ENCODE results near the gene DNAH2.

DNAH2 gene

GRCh38 chr17:7701681-7702080 lies 15.9 kb upstream of the DNAH2 start (continued):
- TF ChIP-seq ZNF148 (tag by site-specific recombination; IDR thresholded peaks at IDR 0.05; ENCODE audit: borderline replicate concordance) = no peak

GRCh38 chr17:7702776-7703175 lies 14.8 kb upstream of the DNAH2 start:
- Histone ChIP-seq H3K4me1 (ENCODE audit: control insufficient read depth, insufficient read depth, low read length) (peaks cover 14% of the 10 kb centered on the region; the same call in 1 of the 2 replicates), H3K9me3 (ENCODE audit: control insufficient read depth, insufficient read depth, low read depth, low read length) (no peaks in the 10 kb centered on the region), H3K36me3 (ENCODE audit: control insufficient read depth in 2 of 2, insufficient read depth in 1 of 2, low read length in 2 of 2) (peaks cover 5 to 40% of the 10 kb centered on the region in 2 experiments; a peak in 2 of 3 replicates), H3K27ac (ENCODE audit: extremely low read depth, low read depth, low read length) (no peak overlapping the region), H3K4me3 (ENCODE audit: low read depth, low read length) (no peak overlapping the region)
- ChIA-PET CTCF (interaction anchor here (0.7 to 7.3 kb wide), 5 partner anchors 14 to 106 kb away, joined by 3 to 49 read pairs (median 4); partner anchors contain the start of genes DNAH2, TP53 and WRAP53), POLR2A (interaction anchor here (0.6 to 7.9 kb wide), 6 partner anchors 14 to 229 kb away, joined by 3 to 111 read pairs (median 5); partner anchors contain the start of genes CNTROB, DNAH2, MPDU1 and TP53)
- TF ChIP-seq ZNF529 (tag by site-specific recombination; IDR thresholded peaks at IDR 0.05; ENCODE audit: insufficient replicate concordance) = no peak
- TF ChIP-seq ZBTB26 (tag by site-specific recombination; optimal IDR thresholded peaks at IDR 0.05) = no peak
- no peak for TF ChIP-seq ZNF639 (tag by site-specific recombination; IDR thresholded peaks at IDR 0.05)
- TF ChIP-seq ZNF132 (tag by site-specific recombination; IDR thresholded peaks at IDR 0.05; ENCODE audit: borderline replicate concordance) = no peak
- TF ChIP-seq ZNF704 (tag by site-specific recombination; IDR thresholded peaks at IDR 0.05) = no peak
- TF ChIP-seq SCRT1 (tag by site-specific recombination; IDR thresholded peaks at IDR 0.05; ENCODE audit: borderline replicate concordance) = no peak
- TF ChIP-seq KLF7 (tag by site-specific recombination; IDR thresholded peaks at IDR 0.05; ENCODE audit: borderline replicate concordance) = no peak

- no peak overlapping the region for H3K27ac ChIP-seq (ENCODE audit: extremely low read depth, low read depth, low read length)
- CTCF ChIA-PET = interaction anchor here (0.7 to 7.3 kb wide), 6 partner anchors 13 to 122 kb away, joined by 3 to 49 read pairs (median 4); partner anchors contain the start of genes DNAH2, TP53 and WRAP53
- TF ChIP-seq ZIC2 (tag by site-specific recombination; IDR thresholded peaks at IDR 0.05) = peak; percentile 17; the same call in 1 of the 2 replicates
- no peak for TF ChIP-seq YY1 (tag by site-specific recombination; IDR thresholded peaks at IDR 0.05)
- TF ChIP-seq ZNF350 (tag by site-specific recombination; IDR thresholded peaks at IDR 0.05) = no peak
- peak; percentile 25; the same call in 1 of the 2 replicates for TF ChIP-seq ZNF341 (tag by site-specific recombination; IDR thresholded peaks at IDR 0.05; ENCODE audit: low read depth)
- no peak for TF ChIP-seq ZNF548 (tag by site-specific recombination; IDR thresholded peaks at IDR 0.05)
- peak; percentile 38; the same call in 1 of the 2 replicates for TF ChIP-seq SP3 (tag by site-specific recombination; IDR thresholded peaks at IDR 0.05)
- no peak for TF ChIP-seq ZNF274 (IDR thresholded peaks at IDR 0.05; ENCODE audit: low read length)
- no peak for TF ChIP-seq ZNF274 (tag by site-specific recombination; IDR thresholded peaks at IDR 0.05; ENCODE audit: borderline replicate concordance)
- TF ChIP-seq ZNF18 (tag by site-specific recombination; IDR thresholded peaks at IDR 0.05) = peak; percentile 97
- TF ChIP-seq AEBP2 (tag by site-specific recombination; IDR thresholded peaks at IDR 0.05; ENCODE audit: borderline replicate concordance) = no peak
Observed at GRCh38 chr17:7703584-7704479, 13.7 kb upstream of the DNAH2 start.

More at GRCh38 chr17:7703584-7704479, 13.7 kb upstream of the DNAH2 start:
- peaks cover 5 to 33% of the 10 kb centered on the region in 2 experiments; a peak in 2 of 3 replicates for H3K36me3 ChIP-seq (ENCODE audit: control insufficient read depth in 2 of 2, insufficient read depth in 1 of 2, low read length in 2 of 2)
- H3K4me3 ChIP-seq (ENCODE audit: low read depth, low read length) = no peak overlapping the region
- no peaks in the 10 kb centered on the region for H3K9me3 ChIP-seq (ENCODE audit: control insufficient read depth, insufficient read depth, low read depth, low read length)
- POLR2A ChIA-PET = interaction anchor here (0.6 to 7.9 kb wide), 12 partner anchors 13 to 466 kb away, joined by 3 to 111 read pairs (median 4); partner anchors contain the start of genes CNTROB, DNAH2, MPDU1 and TP53
- H3K4me1 ChIP-seq (ENCODE audit: control insufficient read depth, insufficient read depth, low read length) = peaks cover 14% of the 10 kb centered on the region; the same call in 1 of the 2 replicates

Measured in HEK293 (cell line).